GM12878 (cell line): Measurements from ENCODE around the gene TTLL11. TPM values are rescaled to one million over a fixed set of nuclear protein-coding genes. Genes with fewer than 3 reads are reported as not detected.

ENCODE experiments used
- ASH2L ChIP-seq: fragments of 300-600, 200-600 bp; sonication (generic); IDR thresholded peaks from 2 replicates; pipeline ENCODE4 v1.6.1; 2017; ENCODE audit warnings: low read depth, mild to moderate bottlenecking, borderline replicate concordance
- CBX3 ChIP-seq: fragments of 200-600 bp; sonication (generic); IDR thresholded peaks from 2 replicates; pipeline ENCODE4 v1.6.1; 2016; ENCODE audit warnings: low read depth, borderline replicate concordance
- E2F8 ChIP-seq: fragments of 450-650 bp; IDR thresholded peaks from 2 replicates; pipeline ENCODE4 v1.6.1; 2018; ENCODE audit warnings: mild to moderate bottlenecking, low read depth, moderate library complexity; ENCODE audit not compliant: partially characterized antibody
- ELK1 ChIP-seq: IDR thresholded peaks from 2 replicates; pipeline ENCODE4 v1.6.1; 2012; ENCODE audit warnings: low read depth, low read length, improper control_type of control experiment
- HDAC2 ChIP-seq: fragments of 200-600 bp; sonication (generic); IDR thresholded peaks from 2 replicates; pipeline ENCODE4 v1.6.1; 2017
- HDAC6 ChIP-seq: fragments of 200-600 bp; sonication (generic); IDR thresholded peaks from one replicate; pipeline ENCODE4 v1.8.0; 2017; ENCODE audit warnings: antibody characterized with exemption; ENCODE audit not compliant: unreplicated experiment
- MEF2B ChIP-seq: fragments of 450-650 bp; IDR thresholded peaks from 2 replicates; pipeline ENCODE4 v1.6.1; 2018; ENCODE audit warnings: mild to moderate bottlenecking, moderate library complexity; ENCODE audit not compliant: partially characterized antibody, poor library complexity, severe bottlenecking
- MYB ChIP-seq: fragments of 150-350 bp; IDR thresholded peaks from 2 replicates; pipeline ENCODE4 v1.6.1; 2014; ENCODE audit warnings: mild to moderate bottlenecking, low read depth, low read length, borderline replicate concordance
- NFYB ChIP-seq: IDR thresholded peaks from 2 replicates; pipeline ENCODE4 v1.6.1; 2011; ENCODE audit warnings: low read depth, mild to moderate bottlenecking, low read length, improper control_type of control experiment, moderate library complexity; ENCODE audit not compliant: insufficient read depth
- PAX8 ChIP-seq: fragments of 450-650 bp; IDR thresholded peaks from 2 replicates; pipeline ENCODE4 v1.6.1; 2017; ENCODE audit warnings: mild to moderate bottlenecking, moderate library complexity
- PML ChIP-seq: IDR thresholded peaks from 2 replicates; pipeline ENCODE4 v1.6.1; 2012; ENCODE audit warnings: low read length, inconsistent platforms
- RAD51 ChIP-seq: fragments of 450-650 bp; IDR thresholded peaks from 2 replicates; pipeline ENCODE4 v1.6.1; 2016; ENCODE audit warnings: moderate library complexity, mild to moderate bottlenecking, inconsistent platforms
- SMAD5 ChIP-seq: IDR thresholded peaks from 2 replicates; pipeline ENCODE4 v1.6.1; 2016; ENCODE audit warnings: antibody characterized with exemption, low read depth
- SMC3 ChIP-seq: IDR thresholded peaks from 2 replicates; pipeline ENCODE4 v1.6.1; 2011; ENCODE audit warnings: low read length, improper control_type of control experiment, borderline replicate concordance
- SRF ChIP-seq, 2 experiments: IDR thresholded peaks; 2 replicates each; pipeline ENCODE4 v1.6.1; 2011; ENCODE audit warnings: low read depth in 2 of 2, low read length in 2 of 2, mild to moderate bottlenecking in 1 of 2, moderate library complexity in 1 of 2
- SUZ12 ChIP-seq: fragments of 200-600 bp; sonication (generic); IDR thresholded peaks from one replicate; pipeline ENCODE4 v1.6.1; 2018; ENCODE audit warnings: antibody characterized with exemption, mild to moderate bottlenecking; ENCODE audit not compliant: unreplicated experiment
- TCF12 ChIP-seq: IDR thresholded peaks from 2 replicates; pipeline ENCODE4 v1.6.1; 2011; ENCODE audit warnings: low read depth, mild to moderate bottlenecking, low read length
- USF1 ChIP-seq: IDR thresholded peaks from 2 replicates; pipeline ENCODE4 v1.6.1; 2011; ENCODE audit warnings: borderline replicate concordance, low read depth, mild to moderate bottlenecking, moderate library complexity, mixed read lengths, low read length; ENCODE audit not compliant: insufficient read depth; ENCODE audit errors: extremely low read length
- polyA plus RNA-seq, 11 experiments: library from polyadenylated mRNA; depleted of rRNA in 4 of 11; unstranded in 6 of 11; stranded (reverse) in 5 of 11; fragments of >200 nt; fragmentation: Nextera tagmentation in 4 of 11; fragmentation: Illumina TruSeq in 1 of 11; extraction: Ambion mirVana in 4 of 11; extraction: Trizol in 1 of 11; gene quantifications; 1 replicate in 1 of 11; 2 replicates in 10 of 11; pipeline versions ENCODE4 v1.2.1 to v1.2.3, GENCODE V29; 2011 to 2016; ENCODE audit warnings: inconsistent platforms in 2 of 11, missing spikeins in 2 of 11, low read depth in 1 of 11
- total RNA-seq, 4 experiments: library from RNA; depleted of rRNA in 3 of 4; stranded (reverse); fragments of >200 nt in 3 of 4; fragmentation: Illumina TruSeq in 1 of 4; extraction: Trizol in 1 of 4; gene quantifications; 2 replicates each; pipeline versions ENCODE4 v1.2.1 to v1.2.3, GENCODE V29; 2013 to 2021
- TF ChIP-seq, protein P1 (sequence below): fragments of 450-650 bp; IDR thresholded peaks from 2 replicates; pipeline ENCODE4 v1.6.1; 2016; ENCODE audit warnings: mild to moderate bottlenecking
- TF ChIP-seq, protein P2 (sequence below): fragments of 450-650 bp; IDR thresholded peaks from 2 replicates; pipeline ENCODE4 v1.6.1; 2017; ENCODE audit warnings: borderline replicate concordance

The TTLL11 gene
- total and polyA plus RNA-seq, 10 of the 15 experiments (the other 5 are each of a cell fraction or from before 2014, with no cell fraction given): 1.2 to 3.7 (median 2.9) TPM

DNA sequence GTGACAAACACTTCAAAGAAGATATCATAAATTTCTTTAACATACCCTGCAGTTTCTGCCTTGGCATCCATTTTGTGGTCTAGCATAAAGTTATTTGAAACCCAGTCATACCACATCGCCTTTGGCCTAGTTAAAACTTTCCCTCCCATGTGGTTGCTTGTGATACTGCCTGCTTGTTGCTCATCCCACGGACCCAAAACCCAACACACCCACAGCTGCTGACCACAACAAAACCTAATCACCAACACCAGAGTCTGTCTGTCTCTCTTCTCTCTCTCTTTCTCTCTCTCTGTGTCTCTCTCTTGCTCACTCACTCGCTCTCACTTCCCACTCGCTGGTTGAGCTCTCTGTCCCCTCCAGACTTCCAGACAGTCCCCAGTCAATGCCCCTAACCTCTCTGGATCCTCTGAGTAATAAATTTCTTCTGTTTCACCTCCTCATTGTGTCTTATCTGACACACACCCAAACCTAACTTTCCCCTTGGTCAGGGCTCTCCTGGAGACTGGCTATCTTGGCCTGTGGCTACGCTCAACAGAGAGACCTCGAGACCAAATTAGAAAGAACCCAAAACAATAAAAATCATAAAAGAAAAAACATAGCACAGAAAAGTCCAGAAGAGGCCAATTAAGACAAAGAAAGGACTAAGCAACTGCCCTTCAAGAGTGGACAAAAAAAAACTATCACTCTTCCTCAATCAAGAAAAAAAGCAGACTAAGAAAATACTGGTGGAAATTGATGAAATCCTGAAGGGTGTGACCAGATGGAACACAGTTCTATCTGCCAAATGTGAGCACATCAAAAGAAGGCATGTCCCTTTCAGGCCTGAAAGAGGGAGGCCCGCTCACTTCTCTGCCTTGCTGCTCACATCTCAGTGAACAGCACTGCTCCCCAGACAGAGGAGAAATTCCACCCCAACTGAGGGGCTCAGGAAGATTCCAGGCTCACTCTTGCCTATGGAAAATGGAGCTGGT is 41.5 kb downstream of the TTLL11 start (continued):
- TF ChIP-seq, protein P1, sequence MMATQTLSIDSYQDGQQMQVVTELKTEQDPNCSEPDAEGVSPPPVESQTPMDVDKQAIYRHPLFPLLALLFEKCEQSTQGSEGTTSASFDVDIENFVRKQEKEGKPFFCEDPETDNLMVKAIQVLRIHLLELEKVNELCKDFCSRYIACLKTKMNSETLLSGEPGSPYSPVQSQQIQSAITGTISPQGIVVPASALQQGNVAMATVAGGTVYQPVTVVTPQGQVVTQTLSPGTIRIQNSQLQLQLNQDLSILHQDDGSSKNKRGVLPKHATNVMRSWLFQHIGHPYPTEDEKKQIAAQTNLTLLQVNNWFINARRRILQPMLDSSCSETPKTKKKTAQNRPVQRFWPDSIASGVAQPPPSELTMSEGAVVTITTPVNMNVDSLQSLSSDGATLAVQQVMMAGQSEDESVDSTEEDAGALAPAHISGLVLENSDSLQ: peak; percentile 11; the same call in 1 of the 2 replicates
- TF ChIP-seq RAD51 (no peak), ELK1 (no peak), USF1 (no peak), HDAC2 (no peak), E2F8 (no peak), HDAC6 (no peak), NFYB (no peak), ASH2L (no peak), TCF12 (no peak), MYB (no peak), SRF (IDR thresholded peaks at IDR 0.05; ENCODE audit: low read depth in 2 of 2, low read length in 2 of 2) (no peak), MEF2B (no peak), PML (no peak), SMC3 (no peak), SMAD5 (no peak), PAX8 (no peak), SUZ12 (no peak), CBX3 (no peak)
- TF ChIP-seq, protein P2, sequence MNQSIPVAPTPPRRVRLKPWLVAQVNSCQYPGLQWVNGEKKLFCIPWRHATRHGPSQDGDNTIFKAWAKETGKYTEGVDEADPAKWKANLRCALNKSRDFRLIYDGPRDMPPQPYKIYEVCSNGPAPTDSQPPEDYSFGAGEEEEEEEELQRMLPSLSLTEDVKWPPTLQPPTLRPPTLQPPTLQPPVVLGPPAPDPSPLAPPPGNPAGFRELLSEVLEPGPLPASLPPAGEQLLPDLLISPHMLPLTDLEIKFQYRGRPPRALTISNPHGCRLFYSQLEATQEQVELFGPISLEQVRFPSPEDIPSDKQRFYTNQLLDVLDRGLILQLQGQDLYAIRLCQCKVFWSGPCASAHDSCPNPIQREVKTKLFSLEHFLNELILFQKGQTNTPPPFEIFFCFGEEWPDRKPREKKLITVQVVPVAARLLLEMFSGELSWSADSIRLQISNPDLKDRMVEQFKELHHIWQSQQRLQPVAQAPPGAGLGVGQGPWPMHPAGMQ: no peak; the same call in 1 of the 2 replicates
